DOHH2 (cell line): ENCODE results near the gene MVP.

ENCODE experiments used
- CTCF ChIP-seq: fragments of 200-600 bp; sonication (generic); IDR thresholded peaks from one replicate; pipeline ENCODE4 v1.5.1; 2014; ENCODE audit warnings: antibody characterized with exemption, mild to moderate bottlenecking, low read depth, low read length; ENCODE audit not compliant: poor library complexity, severe bottlenecking
- EZH2phosphoT487 ChIP-seq: fragments of 200-600 bp; sonication (generic); IDR thresholded peaks from 2 replicates; pipeline ENCODE4 v1.6.1; 2017; ENCODE audit warnings: borderline replicate concordance, mild to moderate bottlenecking, antibody characterized with exemption, low read length, moderate library complexity, mixed read lengths

- no peak for TF ChIP-seq CTCF
- TF ChIP-seq EZH2phosphoT487: no peak
Observed at GRCh38 chr16:29789775-29790182, 30.5 kb upstream of the MVP start.
